K562 (cell line): Measurements from ENCODE around the gene AKT1. TPM values are rescaled to one million over a fixed set of nuclear protein-coding genes. Genes with fewer than 3 reads are reported as not detected.
A peak's percentile ranks its signal among the peaks of the same experiment; 100 is the strongest.

Source experiments
- ATAC-seq: fragments of 200-7000 bp; cut with Tn5 transposase; 3 replicates; pipeline ENCODE4 v1.9.1; 2020; ENCODE audit warnings: moderate library complexity
- Bru-seq: library from RNA; stranded (reverse); fragments of 400-500 nt; gene quantifications from one replicate; lab custom pipeline; 2021; lab: Mats Ljungman, UMichigan
- BruChase-seq, 2 experiments: library from RNA; stranded (reverse); fragments of 400-500 nt; gene quantifications; one replicate each; lab custom pipeline; 2021; lab: Mats Ljungman, UMichigan
- BruUV-seq: library from RNA; stranded (reverse); fragments of 400-500 nt; replicated peaks from 2 replicates; lab custom pipeline; 2021; lab: Mats Ljungman, UMichigan
- CTCF ChIA-PET: fragments of 300-600 bp; formaldehyde crosslinking; extraction: SDS; loops from one replicate; lab custom pipeline; 2021; ENCODE audit warnings: low intra/inter-chr PET ratio; lab: Yijun Ruan, JAX
- POLR2A ChIA-PET: fragments of 300-600, 350-650 bp; sonication (Branson Sonifier 250); formaldehyde crosslinking; extraction: SDS; loops from one replicate; lab custom pipeline; 2021; ENCODE audit warnings: antibody characterized with exemption, inconsistent platforms; lab: Yijun Ruan, JAX
- DNase-seq, 4 experiments: peaks; one replicate each; pipeline versions ENCODE4 v3.0.0 to v3.0.0-alpha.2; 2011 to 2018; ENCODE audit warnings: low spot score in 3 of 4, mixed read lengths in 3 of 4; ENCODE audit errors: extremely low read depth in 1 of 4
- FAIRE-seq: peaks from 2 replicates; lab custom pipeline; 2011; peaks lifted over from hg19 to GRCh38; lab: Jason Lieb, UNC
- H2AFZ ChIP-seq: 2 replicates; pipeline ENCODE4 v1.6.0; 2011; ENCODE audit warnings: low read depth, low read length, control low read depth, inconsistent platforms
- H3K27ac ChIP-seq: fragments of 200-600 bp; 3 replicates; pipeline ENCODE4 v1.8.0; 2011; ENCODE audit warnings: low read depth, mild to moderate bottlenecking, control low read depth, inconsistent platforms, low read length, moderate library complexity, mixed read lengths; ENCODE audit errors: extremely low read depth
- H3K27me3 ChIP-seq, 2 experiments: fragments of 300-600 bp in 1 of 2; 2 replicates in 1 of 2; 3 replicates in 1 of 2; pipeline versions ENCODE4 v1.6.0 to v1.8.0; 2011; ENCODE audit warnings: inconsistent platforms in 2 of 2, low read length in 2 of 2, mild to moderate bottlenecking in 1 of 2, mixed read lengths in 1 of 2, moderate library complexity in 1 of 2; ENCODE audit not compliant: control insufficient read depth in 2 of 2, insufficient read depth in 2 of 2
- H3K36me3 ChIP-seq: fragments of 300-600 bp; 3 replicates; pipeline ENCODE4 v1.8.0; 2011; ENCODE audit warnings: mild to moderate bottlenecking, low read length, inconsistent platforms; ENCODE audit not compliant: control insufficient read depth, insufficient read depth
- H3K4me1 ChIP-seq, 2 experiments: fragments of 200-600 bp in 1 of 2; replicated peaks in 1 of 2; 2 replicates in 1 of 2; 3 replicates in 1 of 2; pipeline versions ENCODE4 v1.5.1 to v1.8.0; 2011; ENCODE audit warnings: inconsistent platforms in 2 of 2, low read length in 2 of 2, mild to moderate bottlenecking in 1 of 2, mixed read lengths in 1 of 2, moderate library complexity in 1 of 2; ENCODE audit not compliant: control insufficient read depth in 2 of 2, insufficient read depth in 2 of 2
- H3K4me2 ChIP-seq: 2 replicates; pipeline ENCODE4 v1.6.1; 2011; ENCODE audit warnings: low read length, control low read depth, inconsistent platforms, mixed read lengths; ENCODE audit not compliant: insufficient read depth
- H3K4me3 ChIP-seq: fragments of 200-600 bp; sonication (generic), shearing (Covaris generic); 2 replicates; pipeline ENCODE4 v1.5.1; 2016; ENCODE audit warnings: control low read depth, inconsistent platforms
- H3K79me2 ChIP-seq: fragments of 200-600 bp; 3 replicates; pipeline ENCODE4 v1.8.0; 2011; ENCODE audit warnings: low read length, inconsistent platforms; ENCODE audit not compliant: control insufficient read depth, insufficient read depth
- H3K9ac ChIP-seq, 2 experiments: 2 replicates each; pipeline versions ENCODE4 v1.6.0 to v1.6.1; 2011; ENCODE audit warnings: low read depth in 2 of 2, low read length in 2 of 2, control low read depth in 1 of 2, inconsistent platforms in 1 of 2, mild to moderate bottlenecking in 1 of 2, mixed read lengths in 1 of 2; ENCODE audit not compliant: insufficient read depth in 1 of 2
- H3K9me1 ChIP-seq: one replicate; pipeline ENCODE4 v1.6.0; 2011; ENCODE audit warnings: inconsistent platforms, mild to moderate bottlenecking, low read length, moderate library complexity; ENCODE audit not compliant: control insufficient read depth, insufficient read depth
- H3K9me3 ChIP-seq: replicated peaks from 2 replicates; pipeline ENCODE4 v1.5.1; 2011; ENCODE audit warnings: low read depth, low read length, inconsistent platforms; ENCODE audit not compliant: control insufficient read depth, insufficient read depth
- H4K20me1 ChIP-seq: replicated peaks from 2 replicates; pipeline ENCODE4 v1.6.1; 2011; ENCODE audit warnings: low read length, inconsistent platforms, mixed read lengths; ENCODE audit not compliant: control insufficient read depth, insufficient read depth
- KDM2B ChIP-seq: fragments of 250-450 bp; sonication (Bioruptor Pico); IDR thresholded peaks from 2 replicates; pipeline ENCODE4 v1.8.0; 2021; ENCODE audit warnings: mild to moderate bottlenecking, moderate library complexity
- MCM7 ChIP-seq, 2 experiments: fragments of 450-650 bp; IDR thresholded peaks; 2 replicates each; pipeline ENCODE4 v1.6.1; 2016 to 2018
- MEF2A ChIP-seq: IDR thresholded peaks from 2 replicates; pipeline ENCODE4 v1.6.1; 2011; ENCODE audit warnings: low read depth, mild to moderate bottlenecking, low read length, moderate library complexity; ENCODE audit not compliant: control insufficient read depth
- NONO ChIP-seq, 2 experiments: fragments of 200-400 bp in 1 of 2; fragments of 450-650 bp in 1 of 2; formaldehyde crosslinking in 1 of 2; IDR thresholded peaks; 2 replicates each; pipeline ENCODE4 v1.6.1; 2017; ENCODE audit warnings: low read depth in 2 of 2, mild to moderate bottlenecking in 2 of 2, moderate library complexity in 2 of 2, low read length in 1 of 2
- POLR2G ChIP-seq: fragments of 200-400 bp; formaldehyde crosslinking; IDR thresholded peaks from 2 replicates; pipeline ENCODE4 v1.6.1; 2017; ENCODE audit warnings: low read depth, mild to moderate bottlenecking, antibody characterized with exemption, low read length, moderate library complexity
- RBBP5 ChIP-seq: fragments of 200-600 bp; sonication (generic); IDR thresholded peaks from 2 replicates; pipeline ENCODE4 v1.6.1; 2012; ENCODE audit warnings: borderline replicate concordance, mild to moderate bottlenecking, low read length, control low read depth, inconsistent platforms; ENCODE audit not compliant: insufficient read depth, poor library complexity, severe bottlenecking
- SUPT5H ChIP-seq: fragments of 450-650 bp; IDR thresholded peaks from 2 replicates; pipeline ENCODE4 v1.6.1; 2016
- TAF9B ChIP-seq: fragments of 450-650 bp; IDR thresholded peaks from 2 replicates; pipeline ENCODE4 v1.6.1; 2018; ENCODE audit warnings: mild to moderate bottlenecking; ENCODE audit not compliant: partially characterized antibody
- ZNF3 ChIP-seq: fragments of 250-450 bp; sonication (Bioruptor Pico); IDR thresholded peaks from 2 replicates; pipeline ENCODE4 v1.5.0; 2021; ENCODE audit warnings: mild to moderate bottlenecking, moderate library complexity
- WGBS: fragments of 100-300 bp; shearing (Covaris generic); methylation state at CpG from one replicate; pipeline ENCODE4 v1.1.6; 2016; ENCODE audit warnings: low coverage, mixed read lengths; ENCODE audit not compliant: insufficient coverage; ENCODE audit errors: missing lambda C conversion rate; 5-methylcytosine and 5-hydroxymethylcytosine counted together
- in situ Hi-C: fragments of 300-500 bp; cut with MboI; formaldehyde crosslinking; loops from 4 replicates; pipeline ENCODE4 v1.15.0; 2018; ENCODE audit warnings: inconsistent platforms, mixed read lengths
- intact Hi-C: fragments of 100-400 bp; cut with micrococcal nuclease; formaldehyde crosslinking; loops from 2 replicates; pipeline ENCODE4 v1.14.2; 2022
- long read RNA-seq, 3 experiments: library from polyadenylated mRNA in 2 of 3; library from RNA in 1 of 3; unstranded in 2 of 3; stranded (forward) in 1 of 3; transcript quantifications; one replicate each; pipeline ENCODE4 v2.0.0, GENCODE V29; 2019 to 2022
- polyA minus RNA-seq, 3 experiments: library from RNA; depleted of rRNA, polyadenylated mRNA; stranded (reverse); fragments of >200 nt; gene quantifications; 2 replicates each; pipeline ENCODE4 v1.2.3, GENCODE V29; 2011
- polyA plus RNA-seq, 8 experiments: library from polyadenylated mRNA; depleted of rRNA in 4 of 8; stranded (reverse) in 5 of 8; unstranded in 3 of 8; fragments of >200 nt; fragmentation: Nextera tagmentation in 2 of 8; fragmentation: Illumina TruSeq in 1 of 8; extraction: Ambion mirVana in 2 of 8; extraction: Trizol in 1 of 8; gene quantifications; 2 replicates each; pipeline versions ENCODE4 v1.2.1 to v1.2.3, GENCODE V29; 2011 to 2014; ENCODE audit warnings: inconsistent platforms in 1 of 8, missing spikeins in 1 of 8
- total RNA-seq, 7 experiments: library from RNA; depleted of rRNA in 6 of 7; stranded (reverse); fragments of >200 nt in 6 of 7; fragmentation: Illumina TruSeq in 2 of 7; extraction: Trizol in 2 of 7; gene quantifications; 2 replicates each; pipeline versions ENCODE4 v1.2.1 to v1.2.3, GENCODE V29; 2011 to 2021; ENCODE audit warnings: low replicate concordance in 1 of 7
- TF ChIP-seq, protein P1 (sequence below): fragments of 200-800 bp; sonication (Bioruptor generic); IDR thresholded peaks from 2 replicates; pipeline ENCODE4 v1.6.1; 2017; ENCODE audit warnings: missing genetic modification characterization, missing compliant biosample characterization
- TF ChIP-seq, protein P2 (sequence below): fragments of 450-650 bp; formaldehyde crosslinking; IDR thresholded peaks from 2 replicates; pipeline ENCODE4 v1.4.0; 2020; ENCODE audit warnings: mild to moderate bottlenecking, mixed read lengths

Gene AKT1
- total RNA-seq (2011; cell fraction: chromatin; rRNA removed; ENCODE audit: low replicate concordance) = 90.8 and 209 TPM in 2 replicates
- 135 and 136 TPM in 2 replicates for total RNA-seq (2011; cell fraction: nucleolus; rRNA removed)
- 81.8 and 88.4 TPM in 2 replicates for total RNA-seq (2011; cell fraction: nucleoplasm; rRNA removed)
- 80.1 and 91.2 TPM in 2 replicates for total RNA-seq (2014; rRNA removed)
- 25.9 and 37.5 TPM in 2 replicates for total RNA-seq (2014; rRNA removed; fragmentation: Illumina TruSeq; extraction: Trizol)
- 74.5 and 75.1 TPM in 2 replicates for total RNA-seq (2015; rRNA removed; fragmentation: Illumina TruSeq; extraction: Trizol)
- total RNA-seq (2021) = 117 and 132 TPM in 2 replicates
- 71.8 and 79.3 TPM in 2 replicates for polyA plus RNA-seq (2011; rRNA removed)
- polyA plus RNA-seq (2011; cell fraction: cytosol; rRNA removed) = 96.5 and 143 TPM in 2 replicates
- 217 and 312 TPM in 2 replicates for polyA plus RNA-seq (2011; cell fraction: nucleus; rRNA removed)
- polyA plus RNA-seq (2012) = 86.9 and 120 TPM in 2 replicates
- polyA plus RNA-seq (2014; fragmentation: Illumina TruSeq; extraction: Trizol) = 82.0 and 89.7 TPM in 2 replicates
- 1 to 10 TPM in 1 of 2 experiments, under 1 TPM in 1; 0.49 to 1.3 TPM for polyA plus RNA-seq (2014; fragmentation: Nextera tagmentation; extraction: Ambion mirVana)
- polyA plus RNA-seq (2014; rRNA removed) = 106 TPM in 2 replicates
- 41.9 and 67.3 TPM in 2 replicates for polyA minus RNA-seq (2011; rRNA and poly(A)+ RNA removed)
- 64.3 and 80.4 TPM in 2 replicates for polyA minus RNA-seq (2011; cell fraction: cytosol; rRNA and poly(A)+ RNA removed)
- 29.8 and 38.1 TPM in 2 replicates for polyA minus RNA-seq (2011; cell fraction: nucleus; rRNA and poly(A)+ RNA removed)
- percentile 69 among the genes with signal in this experiment for Bru-seq, nascent RNA
- percentile 63 among the genes with signal in this experiment for BruChase-seq, experiment 1, labeled RNA remaining after a 2-hour chase
- percentile 69 among the genes with signal in this experiment for BruChase-seq, experiment 2, labeled RNA remaining after a 6-hour chase
- long read RNA-seq, experiment 1, transcript AKT1-220 (15 exons, 2,742 nt) = minor isoform, 204 of 1,013 reads
- long read RNA-seq, experiment 1, transcript AKT1-203 (14 exons, 2,710 nt) = major isoform, 387 of 1,013 reads
- long read RNA-seq, experiment 1, transcript AKT1-201 (15 exons, 2,866 nt) = minor isoform, 65 of 1,013 reads
- long read RNA-seq, experiment 1, transcript AKT1-205 (6 exons, 2,830 nt) = minor isoform, 30 of 1,013 reads
- long read RNA-seq, experiment 1, partial matches to known transcripts = 94 of 1,013 reads
- long read RNA-seq, experiment 1, other reads (novel, unspliced or antisense) = 196 of 1,013 reads
- long read RNA-seq, experiment 2, transcript AKT1-203 (14 exons, 2,710 nt) = major isoform, 25 of 108 reads
- long read RNA-seq, experiment 2, transcript AKT1-220 (15 exons, 2,742 nt) = minor isoform, 13 of 108 reads
- long read RNA-seq, experiment 2, partial matches to known transcripts = 14 of 108 reads
- long read RNA-seq, experiment 2, other reads (novel, unspliced or antisense) = 48 of 108 reads
- long read RNA-seq, experiment 3, partial matches to known transcripts = 2 of 5 reads
- long read RNA-seq, experiment 3, other reads (novel, unspliced or antisense) = 1 of 5 reads

DNA sequence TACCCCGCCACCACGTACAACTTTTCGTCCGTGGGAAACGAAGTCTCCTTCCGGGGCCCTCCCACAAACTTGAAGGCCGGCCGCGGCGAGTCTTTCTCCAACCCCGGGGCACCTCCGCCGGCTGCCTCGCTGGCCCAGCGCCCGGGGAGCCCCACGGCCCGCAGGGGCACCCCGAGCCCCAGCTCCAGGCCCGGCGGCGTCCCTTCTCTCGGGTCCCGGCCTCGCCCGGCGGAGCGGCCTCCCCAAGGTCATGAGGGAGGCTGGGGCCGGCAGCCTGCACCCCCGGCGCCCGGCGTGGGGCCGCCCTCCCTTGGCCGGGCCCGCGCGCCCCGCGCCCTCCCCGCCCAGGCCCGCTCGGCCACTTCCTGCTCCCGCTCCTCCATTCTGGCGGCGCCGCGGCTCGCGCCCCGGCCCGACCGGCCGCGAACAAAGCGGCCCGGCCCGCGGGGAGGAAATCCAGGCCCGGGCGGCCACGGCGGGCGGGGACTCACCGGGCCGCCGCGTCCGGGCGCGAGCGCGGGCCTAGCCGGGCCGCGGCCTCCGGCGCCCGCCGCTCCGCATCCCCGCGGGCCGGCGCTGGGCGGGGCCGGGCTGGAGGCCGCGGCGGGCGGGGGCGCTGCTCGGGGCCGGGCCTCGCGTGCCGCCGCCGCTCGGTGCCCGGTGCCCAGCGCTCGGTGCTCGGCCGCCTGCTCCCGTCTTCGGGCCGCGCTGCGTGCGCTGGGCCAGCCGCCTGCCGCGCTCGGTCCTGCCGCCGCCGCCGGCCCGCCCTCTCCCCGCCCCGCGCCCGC lies at the start of gene AKT1:
AKT1 (minus strand) TSS at position 756 of the 788 bp plus-strand sequence. CDS start 3,105 bp downstream, outside the sequence.
- H2AFZ ChIP-seq = peak within 1 kb of the TSS; percentile 77
- WGBS = 0% methylated on average over 28 of the region's 124 CpGs
- H3K9ac ChIP-seq = peak within 1 kb of the TSS; percentile 82 to 93
- H3K27me3 ChIP-seq = no peaks in the 10 kb centered on the region
- ATAC-seq = peak; percentile 10; the same call in 1 of the 3 replicates
- POLR2A ChIA-PET = interaction anchor here (0.8 to 0.9 kb wide), 2 partner anchors 9 to 59 kb away, joined by 4 read pairs; no protein-coding TSS in a partner anchor
- H3K4me3 ChIP-seq = peak within 1 kb of the TSS; percentile 70
- peaks cover 12% of the 10 kb centered on the region; the same call in 1 of the 2 replicates for H4K20me1 ChIP-seq
- peaks cover 48% of the 10 kb centered on the region for H3K79me2 ChIP-seq
- CTCF ChIA-PET = interaction anchor here (0.6 to 0.8 kb wide), 2 partner anchors 21 to 74 kb away, joined by 3 read pairs; no protein-coding TSS in a partner anchor
- intact Hi-C loops (no loop called here), in situ Hi-C loops (no loop called here)
- no peaks in the 10 kb centered on the region for H3K9me3 ChIP-seq
- peaks cover 50 to 94% of the 10 kb centered on the region in 2 experiments for H3K4me1 ChIP-seq
- DNase-seq = peak in 3 of 4 experiments; percentile 52 to 72 (median 67)
- peak within 1 kb of the TSS; percentile 80 for H3K27ac ChIP-seq
- no peaks in the 10 kb centered on the region for H3K9me1 ChIP-seq
- H3K36me3 ChIP-seq = peaks cover 29% of the 10 kb centered on the region; the same call in 1 of the 3 replicates
- peak within 1 kb of the TSS; percentile 82 for H3K4me2 ChIP-seq
- no TSS peak for BruUV-seq
- FAIRE-seq = no peak
- TF ChIP-seq RBBP5 (peak; percentile 9), ZNF3 (CRISPR knock-in tag) (no peak), NONO (IDR thresholded peaks at IDR 0.05; ENCODE audit: low read depth in 2 of 2, low read length in 1 of 2) (peak in 1 of 2 experiments; percentile 23; a peak in 1 of 4 replicates), MCM7 (IDR thresholded peaks at IDR 0.05) (no peak), TAF9B (no peak), KDM2B (no peak), MEF2A (no peak), POLR2G (peak; percentile 25; the same call in 1 of the 2 replicates), SUPT5H (no peak)
- TF ChIP-seq, protein P1, sequence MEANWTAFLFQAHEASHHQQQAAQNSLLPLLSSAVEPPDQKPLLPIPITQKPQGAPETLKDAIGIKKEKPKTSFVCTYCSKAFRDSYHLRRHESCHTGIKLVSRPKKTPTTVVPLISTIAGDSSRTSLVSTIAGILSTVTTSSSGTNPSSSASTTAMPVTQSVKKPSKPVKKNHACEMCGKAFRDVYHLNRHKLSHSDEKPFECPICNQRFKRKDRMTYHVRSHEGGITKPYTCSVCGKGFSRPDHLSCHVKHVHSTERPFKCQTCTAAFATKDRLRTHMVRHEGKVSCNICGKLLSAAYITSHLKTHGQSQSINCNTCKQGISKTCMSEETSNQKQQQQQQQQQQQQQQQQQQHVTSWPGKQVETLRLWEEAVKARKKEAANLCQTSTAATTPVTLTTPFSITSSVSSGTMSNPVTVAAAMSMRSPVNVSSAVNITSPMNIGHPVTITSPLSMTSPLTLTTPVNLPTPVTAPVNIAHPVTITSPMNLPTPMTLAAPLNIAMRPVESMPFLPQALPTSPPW (CRISPR knock-in tag) = peak; percentile 45; the same call in 1 of the 2 replicates
- TF ChIP-seq, protein P2, sequence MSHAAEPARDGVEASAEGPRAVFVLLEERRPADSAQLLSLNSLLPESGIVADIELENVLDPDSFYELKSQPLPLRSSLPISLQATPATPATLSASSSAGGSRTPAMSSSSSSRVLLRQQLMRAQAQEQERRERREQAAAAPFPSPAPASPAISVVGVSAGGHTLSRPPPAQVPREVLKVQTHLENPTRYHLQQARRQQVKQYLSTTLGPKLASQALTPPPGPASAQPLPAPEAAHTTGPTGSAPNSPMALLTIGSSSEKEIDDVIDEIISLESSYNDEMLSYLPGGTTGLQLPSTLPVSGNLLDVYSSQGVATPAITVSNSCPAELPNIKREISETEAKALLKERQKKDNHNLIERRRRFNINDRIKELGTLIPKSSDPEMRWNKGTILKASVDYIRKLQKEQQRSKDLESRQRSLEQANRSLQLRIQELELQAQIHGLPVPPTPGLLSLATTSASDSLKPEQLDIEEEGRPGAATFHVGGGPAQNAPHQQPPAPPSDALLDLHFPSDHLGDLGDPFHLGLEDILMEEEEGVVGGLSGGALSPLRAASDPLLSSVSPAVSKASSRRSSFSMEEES = no peak
